ENCODE measurements around the gene MORN2. TPM values are rescaled to one million over a fixed set of nuclear protein-coding genes. Genes with fewer than 3 reads are reported as not detected.

Gene MORN2
- polyA plus RNA-seq, 1 donor from 2014 or later, result 116 TPM

GRCh38 chr2:38911191-38911590, 35.4 kb downstream of the MORN2 start:
- H2AFZ ChIP-seq (ENCODE audit: low read depth, low read length), result no peak overlapping the region
- no peak overlapping the region for H3K27ac ChIP-seq (ENCODE audit: low read length)
- no peaks in the 10 kb centered on the region for H3K79me2 ChIP-seq (replicated peaks; ENCODE audit: insufficient read depth, low read length)
- no peaks in the 10 kb centered on the region for H3F3A ChIP-seq (ENCODE audit: insufficient read depth, low read length, poor library complexity, severe bottlenecking)
- H3K36me3 ChIP-seq (ENCODE audit: insufficient read depth, low read length), result no peaks in the 10 kb centered on the region
- no peaks in the 10 kb centered on the region for H4K20me1 ChIP-seq (ENCODE audit: insufficient read depth)
- H3K9ac ChIP-seq (ENCODE audit: low read length), result no peak overlapping the region
- no peaks in the 10 kb centered on the region for H3K9me2 ChIP-seq (ENCODE audit: insufficient read depth, low read length)
- no peaks in the 10 kb centered on the region for H3K9me3 ChIP-seq (ENCODE audit: low read length)
- H3K4me2 ChIP-seq (ENCODE audit: low read length), result no peak overlapping the region
- no peak for TF ChIP-seq TAF1 (IDR thresholded peaks at IDR 0.05; ENCODE audit: low read depth)
- TF ChIP-seq EZH2 (IDR thresholded peaks at IDR 0.05; ENCODE audit: borderline replicate concordance, insufficient read depth, low read length, poor library complexity, severe bottlenecking), result no peak
- no peak for TF ChIP-seq SMC3 (conservative IDR thresholded peaks at IDR 0.05; ENCODE audit: poor library complexity)
- TF ChIP-seq MXI1 (conservative IDR thresholded peaks at IDR 0.05; ENCODE audit: poor library complexity, severe bottlenecking), result no peak
- TF ChIP-seq EP300 (conservative IDR thresholded peaks at IDR 0.05; ENCODE audit: poor library complexity, severe bottlenecking), result no peak
- no peak for TF ChIP-seq POLR2AphosphoS5 (IDR thresholded peaks at IDR 0.05)
- TF ChIP-seq REST (IDR thresholded peaks at IDR 0.05; ENCODE audit: borderline replicate concordance), result no peak
- no peak for TF ChIP-seq CTCF (IDR thresholded peaks at IDR 0.05; ENCODE audit: poor library complexity, severe bottlenecking)
- no peak for TF ChIP-seq RAD21 (conservative IDR thresholded peaks at IDR 0.05)
- H3K27me3 ChIP-seq (ENCODE audit: insufficient read depth, low read depth, low read length), result no peaks in the 10 kb centered on the region
- no peak overlapping the region for H3K4me3 ChIP-seq (ENCODE audit: low read length)

- no peaks in the 10 kb centered on the region for H3K79me2 ChIP-seq (replicated peaks; ENCODE audit: insufficient read depth, low read length)
- H3K9me2 ChIP-seq (ENCODE audit: insufficient read depth, low read length), result no peaks in the 10 kb centered on the region
- no peak overlapping the region for H3K4me2 ChIP-seq (ENCODE audit: low read length)
- H3K27ac ChIP-seq (ENCODE audit: low read length), result no peak overlapping the region
- H3K9me3 ChIP-seq (ENCODE audit: low read length), result no peaks in the 10 kb centered on the region
- no peak overlapping the region for H3K9ac ChIP-seq (ENCODE audit: low read length)
- no peak for TF ChIP-seq TAF1 (IDR thresholded peaks at IDR 0.05; ENCODE audit: low read depth)
- no peak for TF ChIP-seq POLR2AphosphoS5 (IDR thresholded peaks at IDR 0.05)
- TF ChIP-seq SMC3 (conservative IDR thresholded peaks at IDR 0.05; ENCODE audit: poor library complexity), result no peak
- TF ChIP-seq EZH2 (IDR thresholded peaks at IDR 0.05; ENCODE audit: borderline replicate concordance, insufficient read depth, low read length, poor library complexity, severe bottlenecking), result no peak
- no peak for TF ChIP-seq RAD21 (conservative IDR thresholded peaks at IDR 0.05)
- TF ChIP-seq CTCF (IDR thresholded peaks at IDR 0.05; ENCODE audit: poor library complexity, severe bottlenecking), result no peak
- no peak for TF ChIP-seq EP300 (conservative IDR thresholded peaks at IDR 0.05; ENCODE audit: poor library complexity, severe bottlenecking)
- H2AFZ ChIP-seq (ENCODE audit: low read depth, low read length), result no peak overlapping the region
- no peaks in the 10 kb centered on the region for H4K20me1 ChIP-seq (ENCODE audit: insufficient read depth)
- H3K36me3 ChIP-seq (ENCODE audit: insufficient read depth, low read length), result no peaks in the 10 kb centered on the region
- H3K27me3 ChIP-seq (ENCODE audit: insufficient read depth, low read depth, low read length), result no peaks in the 10 kb centered on the region
- H3F3A ChIP-seq (ENCODE audit: insufficient read depth, low read length, poor library complexity, severe bottlenecking), result no peaks in the 10 kb centered on the region
- no peak overlapping the region for H3K4me3 ChIP-seq (ENCODE audit: low read length)
Observed at GRCh38 chr2:38912619-38913018, 36.8 kb downstream of the MORN2 start.
